H1 (cell line): ENCODE measurements around the gene C2orf80. TPM values are rescaled to one million over a fixed set of nuclear protein-coding genes. Genes with fewer than 3 reads are reported as not detected.

ENCODE experiments used
- ASH2L ChIP-seq: fragments of 200-600, 300-600 bp; sonication (generic); IDR thresholded peaks from one replicate; pipeline ENCODE4 v1.7.1; 2017; ENCODE audit warnings: low read length
- RBBP5 ChIP-seq: IDR thresholded peaks from 2 replicates; pipeline ENCODE4 v1.7.1; 2012; ENCODE audit warnings: low read depth, mild to moderate bottlenecking, inconsistent platforms, low read length, moderate library complexity, borderline replicate concordance
- polyA plus RNA-seq, 7 experiments: library from polyadenylated mRNA; depleted of rRNA in 3 of 7; stranded (reverse) in 5 of 7; unstranded in 2 of 7; fragments of >200 nt in 5 of 7; fragments of 200-250 nt in 2 of 7; gene quantifications; 1 replicate in 5 of 7; 2 replicates in 1 of 7; 4 replicates in 1 of 7; pipeline versions ENCODE4 v1.2.1 to v1.2.3, GENCODE V29; 2011 to 2013; ENCODE audit warnings: missing spikeins in 2 of 7, mixed read lengths in 2 of 7
- total RNA-seq: library from RNA; stranded (reverse); fragmentation: NEBNext Ultra II Directional; extraction: Animal tissue kit (Norgen Biotek cat#: 25700); gene quantifications from 2 replicates; pipeline ENCODE4 v1.2.1, GENCODE V29; 2021

C2orf80 gene
- total and polyA plus RNA-seq, 2 of the 8 experiments (the other 6 are each of a cell fraction or from before 2014, with no cell fraction given), result 0.97 to 1.1 TPM

DNA sequence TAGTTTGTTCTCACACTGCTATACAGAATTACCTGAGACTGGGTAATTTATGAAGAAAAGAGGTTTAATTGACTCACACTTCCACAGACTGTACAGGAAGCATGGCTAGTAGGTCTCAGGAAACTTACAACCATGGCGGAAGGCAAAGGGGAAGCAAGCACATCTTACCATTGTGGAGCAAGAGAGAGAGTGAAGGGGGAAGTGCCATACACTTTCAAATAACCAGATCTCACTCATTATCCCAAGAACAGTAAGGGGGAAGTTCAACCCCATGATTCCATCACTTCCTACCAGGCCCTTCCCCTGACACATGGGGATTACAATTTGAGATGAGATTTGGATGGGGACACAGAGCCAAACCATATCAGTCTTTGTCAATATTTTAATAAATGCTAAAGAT lies 38.9 kb downstream of the C2orf80 start (continued):
- TF ChIP-seq RBBP5 (no peak), ASH2L (no peak)
